ENCODE results near the gene ZNF839. TPM values are rescaled to one million over a fixed set of nuclear protein-coding genes. Genes with fewer than 3 reads are reported as not detected.

The ZNF839 gene
- total and polyA plus RNA-seq, 2 of the 4 experiments (the other 2 are of a cell fraction) = 5.7 to 10.7 TPM

GRCh38 chr14:102280376-102280962 lies 39.1 kb upstream of the ZNF839 start:
- no CpG with 5 or more reads among the region's 8 CpGs for WGBS, 2 experiments (ENCODE audit: extremely low coverage in 2 of 2, insufficient read length in 1 of 2)

More at GRCh38 chr14:102280376-102280962, 39.1 kb upstream of the ZNF839 start:
- peak; percentile 50 for ATAC-seq (ENCODE audit: low read depth)
- Histone ChIP-seq H4K8ac (ENCODE audit: low read depth in 2 of 2, low read length in 2 of 2) (peak overlapping the region; percentile 59 to 81), H3K27me3 (ENCODE audit: control insufficient read depth, insufficient read depth, low read length) (no peaks in the 10 kb centered on the region), H3K36me3 (ENCODE audit: control insufficient read depth, insufficient read depth, low read length) (no peaks in the 10 kb centered on the region), H2BK5ac (ENCODE audit: low read depth, low read length, poor library complexity, severe bottlenecking) (peak overlapping the region; percentile 98), H2BK120ac (ENCODE audit: low read depth, low read length) (peak overlapping the region; percentile 99), H4K5ac (ENCODE audit: low read depth, low read length) (peak overlapping the region; percentile 27; the same call in 1 of the 2 replicates), H3K4me1 (ENCODE audit: control insufficient read depth, insufficient read depth, low read length) (peaks cover 12% of the 10 kb centered on the region), H2BK20ac (ENCODE audit: low read depth, low read length) (peak overlapping the region; percentile 99), H3K56ac (ENCODE audit: extremely low read depth, insufficient read depth, low read length) (peak overlapping the region; percentile 94), H3K9ac (ENCODE audit: low read depth, low read length) (no peak overlapping the region; the same call in 1 of the 2 replicates), H3K18ac (ENCODE audit: low read depth, low read length) (peak overlapping the region; percentile 72; the same call in 1 of the 2 replicates), H3K4me2 (ENCODE audit: low read depth, low read length) (peak overlapping the region; percentile 13; the same call in 1 of the 2 replicates), H2AK5ac (ENCODE audit: low read depth, low read length) (peak overlapping the region; percentile 90), H2AK9ac (replicated peaks; ENCODE audit: low read depth, low read length, poor library complexity) (peak overlapping the region; percentile 75), H3K27ac (ENCODE audit: insufficient read depth, low read length) (peak overlapping the region; percentile 69), H4K91ac (ENCODE audit: insufficient read depth, low read depth, low read length) (peak overlapping the region; percentile 96), H2AFZ (replicated peaks; ENCODE audit: low read length, poor library complexity) (peak overlapping the region; percentile 60), H3K4ac (ENCODE audit: low read depth, low read length) (peak overlapping the region; percentile 94), H3K4me3 (ENCODE audit: insufficient read depth, low read depth, low read length) (no peak overlapping the region), H3K9me1 (ENCODE audit: insufficient read depth, low read length) (peaks cover 8% of the 10 kb centered on the region), H3K9me3 (ENCODE audit: control insufficient read depth, insufficient read depth, low read length) (no peaks in the 10 kb centered on the region), H3K14ac (replicated peaks; ENCODE audit: low read depth, low read length) (peak overlapping the region; percentile 95), H3K23ac (ENCODE audit: low read depth, low read length) (peak overlapping the region; percentile 69), H3K79me1 (ENCODE audit: low read depth in 1 of 2, low read length in 2 of 2) (peaks cover 8 to 17% of the 10 kb centered on the region in 2 experiments; a peak in 3 of 4 replicates), H4K20me1 (ENCODE audit: insufficient read depth, low read length) (no peaks in the 10 kb centered on the region), H2BK15ac (ENCODE audit: low read depth, low read length) (peak overlapping the region; percentile 75; the same call in 2 of the 3 replicates)
- BruUV-seq (replicated peaks) = no TSS peak
- POLR2A ChIA-PET (ENCODE audit: unreplicated experiment) = no interaction called here
- CTCF ChIA-PET = no interaction called here
- intact Hi-C loops (cut with micrococcal nuclease) = no loop called here
- TF ChIP-seq RCOR1 (IDR thresholded peaks at IDR 0.05; ENCODE audit: insufficient replicate concordance, low read length) = peak; percentile 89
- TF ChIP-seq CEBPB (IDR thresholded peaks at IDR 0.05; ENCODE audit: low read depth, low read length) = peak; percentile 93
- TF ChIP-seq MAZ (IDR thresholded peaks at IDR 0.05; ENCODE audit: borderline replicate concordance, low read depth, low read length) = no peak
- no peak; the same call in 1 of the 2 replicates for TF ChIP-seq USF2 (IDR thresholded peaks at IDR 0.05; ENCODE audit: low read depth, low read length)
- peak; percentile 57; the same call in 1 of the 2 replicates for TF ChIP-seq NFE2L2 (IDR thresholded peaks at IDR 0.05; ENCODE audit: low read depth, low read length)
- no peak for TF ChIP-seq RAD21 (IDR thresholded peaks at IDR 0.05; ENCODE audit: low read length)
- peak; percentile 51; the same call in 1 of the 2 replicates for TF ChIP-seq MAFK (IDR thresholded peaks at IDR 0.05; ENCODE audit: low read depth, low read length)
- peak; percentile 39; the same call in 1 of the 2 replicates for TF ChIP-seq FOS (IDR thresholded peaks at IDR 0.05; ENCODE audit: low read depth, low read length)
- TF ChIP-seq POLR2A (IDR thresholded peaks at IDR 0.05; ENCODE audit: low read depth, low read length) = peak; percentile 36; the same call in 1 of the 2 replicates
- in situ Hi-C loops (cut with MboI; ENCODE audit: low sequenced_read_pairs) = no loop called here
- DNase-seq = peak; percentile 99
- dilution Hi-C loops (cut with HindIII; ENCODE audit: low sequenced_read_pairs, unreplicated experiment) = no loop called here

All from IMR-90 (cell line).